ENCODE data around the gene CAPN15. TPM values are rescaled to one million over a fixed set of nuclear protein-coding genes. Genes with fewer than 3 reads are reported as not detected.

The CAPN15 gene
- polyA plus RNA-seq, 2 of the 4 experiments (the other 2 are of a cell fraction), result 11.4 to 33.3 TPM

DNA sequence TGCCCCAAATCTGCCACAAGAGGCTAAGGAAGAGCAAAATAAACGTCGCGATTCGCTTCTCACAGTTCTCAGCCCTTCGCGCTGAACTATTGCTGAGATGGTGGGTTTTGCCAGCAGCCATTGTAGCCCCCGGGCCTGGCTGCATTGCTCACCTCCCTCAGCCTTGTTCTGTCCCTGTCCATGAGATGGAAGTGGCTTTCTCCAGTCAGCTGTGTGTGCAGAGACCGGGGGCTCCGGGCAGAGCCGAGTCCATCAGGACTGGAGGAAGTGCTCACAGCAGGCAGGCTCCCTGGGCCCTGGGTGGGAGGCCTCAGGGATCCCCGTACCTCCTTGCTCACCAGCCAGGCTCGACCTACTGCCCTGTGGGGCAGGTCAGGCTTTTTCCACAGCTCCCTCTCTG is 27.6 kb upstream of the CAPN15 start:
- ChIA-PET POLR2A (no interaction called here), CTCF (interaction anchor here (2.0 to 5.6 kb wide), 2 partner anchors 10 to 15 kb away, joined by 5 to 30 read pairs; no protein-coding TSS in a partner anchor)
- FAIRE-seq (no peak), DNase-seq (ENCODE audit: low read depth in 1 of 2, low spot score in 1 of 2) (no peak), ATAC-seq (no peak)
- no peaks in the 10 kb centered on the region for H3K9me3 ChIP-seq
- no peak overlapping the region for H3K4me2 ChIP-seq
- no peak for TF ChIP-seq HDAC2 (IDR thresholded peaks at IDR 0.05)
- TF ChIP-seq, protein P1, sequence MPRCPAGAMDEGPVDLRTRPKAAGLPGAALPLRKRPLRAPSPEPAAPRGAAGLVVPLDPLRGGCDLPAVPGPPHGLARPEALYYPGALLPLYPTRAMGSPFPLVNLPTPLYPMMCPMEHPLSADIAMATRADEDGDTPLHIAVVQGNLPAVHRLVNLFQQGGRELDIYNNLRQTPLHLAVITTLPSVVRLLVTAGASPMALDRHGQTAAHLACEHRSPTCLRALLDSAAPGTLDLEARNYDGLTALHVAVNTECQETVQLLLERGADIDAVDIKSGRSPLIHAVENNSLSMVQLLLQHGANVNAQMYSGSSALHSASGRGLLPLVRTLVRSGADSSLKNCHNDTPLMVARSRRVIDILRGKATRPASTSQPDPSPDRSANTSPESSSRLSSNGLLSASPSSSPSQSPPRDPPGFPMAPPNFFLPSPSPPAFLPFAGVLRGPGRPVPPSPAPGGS (IDR thresholded peaks at IDR 0.05), result no peak
- no peak for TF ChIP-seq CHD2 (IDR thresholded peaks at IDR 0.05; ENCODE audit: low read length, partially characterized antibody)
- TF ChIP-seq, protein P2, sequence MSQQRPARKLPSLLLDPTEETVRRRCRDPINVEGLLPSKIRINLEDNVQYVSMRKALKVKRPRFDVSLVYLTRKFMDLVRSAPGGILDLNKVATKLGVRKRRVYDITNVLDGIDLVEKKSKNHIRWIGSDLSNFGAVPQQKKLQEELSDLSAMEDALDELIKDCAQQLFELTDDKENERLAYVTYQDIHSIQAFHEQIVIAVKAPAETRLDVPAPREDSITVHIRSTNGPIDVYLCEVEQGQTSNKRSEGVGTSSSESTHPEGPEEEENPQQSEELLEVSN (IDR thresholded peaks at IDR 0.05; ENCODE audit: borderline replicate concordance, low read depth), result no peak
- no peak for TF ChIP-seq ESRRA (IDR thresholded peaks at IDR 0.05; ENCODE audit: borderline replicate concordance, low read length)
- TF ChIP-seq NPAS2 (CRISPR knock-in tag; IDR thresholded peaks at IDR 0.05; ENCODE audit: borderline replicate concordance), result no peak
- TF ChIP-seq ZNF302 (CRISPR knock-in tag; IDR thresholded peaks at IDR 0.05), result no peak
- TF ChIP-seq TP53 (CRISPR knock-in tag; IDR thresholded peaks at IDR 0.05), result no peak
- TF ChIP-seq JUNB (IDR thresholded peaks at IDR 0.05), result no peak
- TF ChIP-seq MAFK (IDR thresholded peaks at IDR 0.05; ENCODE audit: partially characterized antibody), result no peak
- TF ChIP-seq GATA3 (IDR thresholded peaks at IDR 0.05; ENCODE audit: borderline replicate concordance), result no peak
- no peak for TF ChIP-seq RNF2 (IDR thresholded peaks at IDR 0.05; ENCODE audit: borderline replicate concordance, low read depth)
- peaks cover 8% of the 10 kb centered on the region for H3K4me1 ChIP-seq
- 91% methylated on average over 10 of the region's 12 CpGs for WGBS (ENCODE audit: missing lambda C conversion rate)
- no peak overlapping the region for H3K4me3 ChIP-seq
- no peak overlapping the region for H3K27ac ChIP-seq

DNA sequence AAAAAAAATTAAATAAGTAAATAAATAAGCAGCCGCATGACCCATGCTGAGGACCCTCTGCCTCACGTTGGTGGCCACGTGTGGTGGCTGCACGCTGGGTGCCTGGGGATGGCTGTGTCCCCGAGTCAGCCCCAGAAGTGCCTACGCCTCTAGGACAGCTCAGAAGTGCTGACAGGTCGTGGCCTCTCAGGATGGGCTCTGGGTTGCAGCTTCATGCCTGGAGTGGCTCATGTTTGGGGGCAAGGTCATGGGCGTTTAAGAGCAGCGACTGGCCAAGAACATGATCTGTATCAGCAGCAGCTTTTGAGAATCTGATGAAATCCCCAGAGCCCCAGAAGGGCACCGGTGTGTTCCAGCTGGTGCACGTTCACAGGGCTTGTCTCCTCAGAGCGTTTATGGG is 26.8 kb upstream of the CAPN15 start:
- TF ChIP-seq EP300 (IDR thresholded peaks at IDR 0.05) (no peak), EHMT2 (IDR thresholded peaks at IDR 0.05; ENCODE audit: low read depth) (no peak), HOXB13 (CRISPR knock-in tag; IDR thresholded peaks at IDR 0.05; ENCODE audit: low read depth) (no peak), POLR2AphosphoS2 (conservative IDR thresholded peaks at IDR 0.05; ENCODE audit: low read length) (no peak), MAFK (IDR thresholded peaks at IDR 0.05; ENCODE audit: partially characterized antibody) (no peak), CBX2 (IDR thresholded peaks at IDR 0.05; ENCODE audit: borderline replicate concordance, low read depth) (no peak), POLR2A (IDR thresholded peaks at IDR 0.05; ENCODE audit: low read length) (no peak), FOSL2 (IDR thresholded peaks at IDR 0.05) (no peak), FOSL2 (CRISPR knock-in tag; IDR thresholded peaks at IDR 0.05) (no peak), ZC3H11A (IDR thresholded peaks at IDR 0.05) (no peak), EHF (CRISPR knock-in tag; IDR thresholded peaks at IDR 0.05) (no peak), ZFP36 (IDR thresholded peaks at IDR 0.05; ENCODE audit: borderline replicate concordance, partially characterized antibody) (no peak)
- TF ChIP-seq, protein P2 (IDR thresholded peaks at IDR 0.05; ENCODE audit: borderline replicate concordance, low read depth), result no peak
- no peak overlapping the region for H3K27ac ChIP-seq
- WGBS (ENCODE audit: missing lambda C conversion rate), result 78% methylated on average over 12 of the region's 12 CpGs
- H3K9me3 ChIP-seq, result no peaks in the 10 kb centered on the region
- H3K4me1 ChIP-seq, result peaks cover 8% of the 10 kb centered on the region
- H3K4me3 ChIP-seq, result no peak overlapping the region
- POLR2A ChIA-PET, result no interaction called here
- no peak for ATAC-seq
- H3K4me2 ChIP-seq, result no peak overlapping the region
- no peak for FAIRE-seq
- CTCF ChIA-PET, result interaction anchor here (2.0 to 5.6 kb wide), 2 partner anchors 11 to 14 kb away, joined by 5 to 30 read pairs; no protein-coding TSS in a partner anchor
- DNase-seq (ENCODE audit: low read depth in 1 of 2, low spot score in 1 of 2), result no peak
